Activated naive CD4-positive, alpha-beta T cell (primary cell): ENCODE measurements around the gene MLXIP.
"Not testable (repeated sequence)": the region's sequence is repeated elsewhere in the genome, so short reads cannot be mapped to it uniquely, and the experiment has no call there.

Experiments used
- DNase-seq, 4 experiments: peaks; one replicate each; lab custom pipeline; 2025; lab: John Stamatoyannopoulos, UW

Gene MLXIP

DNA sequence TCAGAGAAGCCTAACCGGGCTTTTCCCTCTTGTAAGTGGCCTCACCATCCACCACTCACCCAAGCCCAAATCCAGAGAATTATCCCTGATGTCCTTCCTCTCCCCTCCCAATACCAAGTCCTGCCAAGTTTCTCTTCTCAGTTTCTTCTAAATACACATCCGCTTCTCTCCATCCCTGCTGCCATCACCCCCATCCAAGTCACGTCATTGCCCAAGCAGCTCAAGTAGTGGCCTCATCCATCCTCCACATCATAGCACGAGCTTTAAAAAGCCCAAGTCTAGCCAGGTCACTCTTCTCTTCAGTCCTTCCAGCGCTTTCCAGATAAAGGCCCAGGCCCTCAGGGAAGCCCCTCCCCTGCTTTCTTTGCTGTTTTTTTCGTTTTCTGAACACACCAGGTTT lies 70.1 kb downstream of the MLXIP start:
- DNase-seq, result no peak

GRCh38 chr12:122150127-122150681 lies 71.6 kb downstream of the MLXIP start:
- no peak for DNase-seq

DNA sequence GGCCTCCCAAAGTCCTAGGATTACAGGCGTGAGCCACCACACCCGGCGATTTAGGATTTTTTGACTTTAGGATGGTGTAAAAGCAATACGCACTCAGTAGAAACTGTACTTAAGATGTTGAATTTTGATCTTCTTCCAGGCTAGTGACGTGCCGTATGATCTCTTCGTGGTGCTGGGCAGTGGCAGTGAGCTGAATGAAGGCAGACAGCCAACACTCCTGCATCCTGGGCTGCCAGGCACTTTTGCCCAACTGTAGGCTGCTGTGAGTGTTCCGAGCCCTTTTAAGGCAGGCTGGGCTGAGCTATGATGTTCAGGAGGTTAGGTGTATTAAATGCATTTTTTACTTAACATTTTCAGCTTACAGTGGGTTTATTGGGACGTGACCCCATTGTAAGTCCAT lies 74.2 kb downstream of the MLXIP start:
- DNase-seq, result no peak

DNA sequence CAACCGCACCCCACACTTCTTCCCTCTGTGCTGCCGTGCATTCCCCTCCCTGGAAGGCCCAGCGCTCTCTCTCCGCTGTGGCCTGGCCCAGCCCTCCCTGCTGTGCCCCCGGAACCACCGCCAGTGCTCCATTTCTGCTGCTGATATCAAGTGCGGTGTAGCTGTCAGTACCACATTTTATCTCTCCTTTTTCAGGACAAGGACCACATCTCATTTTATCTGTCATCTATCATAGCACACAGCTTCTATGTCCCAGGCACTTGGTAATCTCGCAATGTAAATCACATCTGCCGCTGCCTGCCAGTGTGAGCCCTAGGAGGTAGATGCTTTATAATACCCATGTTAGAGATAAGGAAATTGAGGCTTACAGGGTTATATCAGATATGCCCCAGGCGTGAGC lies 77.1 kb downstream of the MLXIP start:
- no peak for DNase-seq

- DNase-seq, result no peak
Observed at GRCh38 chr12:122158700-122159285, 80.2 kb downstream of the MLXIP start.

DNA sequence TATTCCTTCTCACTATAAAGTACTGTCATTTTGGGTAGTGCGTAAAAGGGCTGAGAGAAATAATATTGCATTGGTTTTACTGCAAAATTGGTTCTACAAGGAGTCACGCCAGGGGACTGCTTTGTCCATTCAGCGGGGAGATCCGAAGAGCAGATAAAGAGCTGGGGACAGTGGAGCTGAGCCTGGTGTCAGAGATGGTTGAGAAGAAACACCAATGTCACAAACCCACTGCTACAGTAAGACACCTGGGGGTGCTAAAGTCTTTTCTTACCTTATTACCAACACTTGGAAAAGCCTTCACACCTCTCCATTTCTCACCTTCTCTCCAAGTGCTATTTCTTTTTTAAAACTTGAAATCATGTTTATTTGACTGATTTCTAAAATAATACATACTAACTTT lies 81.3 kb downstream of the MLXIP start:
- DNase-seq, result no peak

- DNase-seq, result no peak
Observed at GRCh38 chr12:122160761-122161160, 82.2 kb downstream of the MLXIP start.

DNA sequence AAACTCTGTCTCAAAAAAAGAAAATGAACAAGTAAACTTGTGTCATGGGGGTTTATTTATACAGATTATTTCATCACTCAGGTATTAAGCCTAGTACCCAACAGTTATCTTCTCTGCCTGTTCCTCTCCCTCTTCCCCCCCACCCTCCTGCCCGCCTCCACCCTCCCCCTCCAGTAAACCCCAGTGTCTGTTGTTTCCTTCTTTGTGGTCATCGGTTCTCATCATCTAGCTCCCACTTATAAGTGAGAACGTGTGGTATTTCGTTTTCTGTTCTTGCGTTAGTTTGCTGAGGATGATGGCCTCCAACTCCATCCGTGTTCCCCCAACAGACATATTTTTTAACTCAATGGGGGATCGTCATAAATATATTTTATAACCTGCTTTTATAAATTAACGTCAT lies 83.1 kb downstream of the MLXIP start:
- DNase-seq, result no peak

- no peak for DNase-seq
Observed at GRCh38 chr12:122162976-122163375, 84.4 kb downstream of the MLXIP start.

DNA sequence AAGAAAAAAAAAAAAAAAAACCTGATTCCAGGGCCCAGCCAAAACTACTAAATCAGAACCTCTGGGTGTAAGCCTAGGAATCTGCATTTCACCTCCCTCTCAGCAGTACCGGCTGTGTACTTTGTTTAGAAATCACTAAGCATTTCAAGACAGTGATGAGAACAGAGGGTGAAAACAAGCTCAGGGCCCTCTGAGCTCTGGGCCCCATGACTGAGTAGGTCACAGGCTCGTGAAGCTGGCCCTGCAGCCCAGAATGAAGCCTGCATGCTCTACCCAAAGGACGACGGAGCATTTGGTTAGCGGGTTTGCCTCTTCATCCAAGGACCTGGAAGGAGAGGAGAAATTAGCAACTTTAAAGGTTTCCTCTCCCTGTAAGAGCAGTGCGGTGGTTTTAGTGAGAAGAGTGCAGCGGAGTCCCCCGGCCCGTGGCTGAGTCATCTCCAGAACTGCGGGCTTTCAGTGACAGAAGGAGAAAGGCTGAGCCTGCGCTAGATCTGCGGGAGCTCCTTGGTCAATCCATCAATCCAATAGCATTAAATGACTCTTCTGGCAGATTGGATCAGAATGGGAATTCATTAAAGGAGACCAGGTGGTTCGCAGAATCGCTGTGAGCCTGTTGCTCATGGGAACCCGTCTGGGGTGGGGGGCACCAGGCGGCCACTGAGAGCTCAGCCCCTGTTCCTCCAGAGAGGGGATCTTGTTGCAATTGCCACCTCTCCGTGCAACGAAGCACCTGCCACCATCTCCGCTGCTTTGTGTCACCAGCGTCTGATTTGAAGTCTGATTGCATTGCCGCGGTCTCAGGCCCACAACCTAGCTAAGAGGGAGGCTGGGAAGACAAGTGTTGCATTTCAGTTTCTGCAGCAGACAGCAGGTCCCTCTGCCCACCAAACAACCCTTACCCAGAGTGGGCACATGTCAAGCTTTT lies 88.1 kb downstream of the MLXIP start:
- no peak for DNase-seq

- no peak for DNase-seq
Observed at GRCh38 chr12:122167356-122167925, 88.9 kb downstream of the MLXIP start.

DNA sequence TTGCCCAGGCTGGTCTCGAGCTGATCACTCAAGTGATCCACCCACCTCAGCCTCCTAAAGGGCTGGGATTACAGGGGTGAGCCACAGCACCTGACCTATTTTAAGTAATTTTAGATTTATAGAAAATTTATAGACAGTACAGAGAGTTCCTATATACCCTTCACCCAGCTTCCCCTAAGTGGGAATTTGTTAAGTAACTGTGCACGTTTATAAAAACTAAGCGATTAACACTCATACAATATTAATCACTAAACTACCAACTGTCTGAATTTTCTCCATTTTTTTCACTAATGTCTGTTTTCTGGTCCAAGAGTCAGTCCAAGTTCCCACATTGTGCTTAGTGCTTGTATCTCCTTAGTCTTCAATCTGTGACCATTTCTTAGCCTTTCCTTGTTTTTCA lies 89.9 kb downstream of the MLXIP start:
- DNase-seq, result no peak

DNA sequence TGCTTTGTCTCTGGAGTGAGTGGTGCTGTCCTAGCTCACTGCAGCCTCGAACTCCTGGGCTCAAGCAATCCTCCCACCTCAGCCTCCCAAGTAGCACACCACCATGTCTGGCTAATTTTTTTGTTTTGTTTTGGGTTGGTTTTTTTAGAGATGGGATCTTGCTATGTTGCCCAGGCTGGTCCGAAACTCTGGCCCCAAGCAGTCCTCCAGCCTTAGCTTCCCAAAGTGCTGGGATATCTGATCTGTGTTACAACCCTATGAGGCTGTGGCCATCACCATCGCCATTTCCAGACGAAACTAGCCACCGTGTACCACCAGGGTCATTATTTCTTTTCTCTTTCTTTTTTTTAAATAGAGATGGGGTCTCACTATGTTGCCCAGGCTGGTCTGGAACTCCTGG lies 92.8 kb downstream of the MLXIP start:
- DNase-seq, result no peak

GRCh38 chr12:122172262-122172939 lies 93.8 kb downstream of the MLXIP start:
- no peak for DNase-seq

DNA sequence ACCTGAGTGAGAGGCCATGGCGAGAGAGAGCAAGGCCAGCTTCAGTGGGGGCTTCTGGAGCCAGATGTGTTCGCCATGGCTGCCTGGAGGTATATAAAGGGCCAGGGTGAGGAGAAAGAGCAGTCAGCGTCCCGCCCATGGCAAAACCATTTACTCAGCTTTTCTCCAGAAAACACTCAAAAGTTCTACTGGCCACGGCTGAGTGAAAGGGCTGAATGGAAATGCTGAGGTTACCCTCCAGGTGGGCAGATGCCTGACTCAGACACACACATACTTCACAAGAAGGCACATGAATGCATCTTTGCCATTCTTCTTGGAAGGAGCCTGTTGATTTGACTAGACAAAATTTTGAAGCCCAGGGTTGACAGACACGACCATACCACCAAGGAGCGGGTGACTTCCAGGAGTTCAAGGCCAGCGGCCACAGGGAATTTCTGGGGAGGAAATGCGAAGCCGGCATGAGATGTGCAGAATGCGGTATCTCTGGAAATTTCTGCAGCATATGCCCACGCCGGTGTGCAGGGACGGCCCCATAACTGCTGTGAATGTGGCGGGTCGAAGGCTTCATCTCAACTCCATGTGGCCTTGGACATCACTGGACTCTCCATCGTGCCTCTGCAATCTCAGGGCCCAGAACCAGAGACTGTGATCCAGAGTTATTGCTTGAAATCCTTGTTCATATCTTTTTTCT lies 95.7 kb downstream of the MLXIP start, which contains the start of gene IL31:
TSS of gene IL31 (minus strand) at position 67 of the 691 bp plus-strand sequence. CDS start at position 18, 49 bp downstream.
- no peak for DNase-seq

- DNase-seq, result not testable (repeated sequence)
Observed at GRCh38 chr12:122176473-122176872, 97.9 kb downstream of the MLXIP start.

DNA sequence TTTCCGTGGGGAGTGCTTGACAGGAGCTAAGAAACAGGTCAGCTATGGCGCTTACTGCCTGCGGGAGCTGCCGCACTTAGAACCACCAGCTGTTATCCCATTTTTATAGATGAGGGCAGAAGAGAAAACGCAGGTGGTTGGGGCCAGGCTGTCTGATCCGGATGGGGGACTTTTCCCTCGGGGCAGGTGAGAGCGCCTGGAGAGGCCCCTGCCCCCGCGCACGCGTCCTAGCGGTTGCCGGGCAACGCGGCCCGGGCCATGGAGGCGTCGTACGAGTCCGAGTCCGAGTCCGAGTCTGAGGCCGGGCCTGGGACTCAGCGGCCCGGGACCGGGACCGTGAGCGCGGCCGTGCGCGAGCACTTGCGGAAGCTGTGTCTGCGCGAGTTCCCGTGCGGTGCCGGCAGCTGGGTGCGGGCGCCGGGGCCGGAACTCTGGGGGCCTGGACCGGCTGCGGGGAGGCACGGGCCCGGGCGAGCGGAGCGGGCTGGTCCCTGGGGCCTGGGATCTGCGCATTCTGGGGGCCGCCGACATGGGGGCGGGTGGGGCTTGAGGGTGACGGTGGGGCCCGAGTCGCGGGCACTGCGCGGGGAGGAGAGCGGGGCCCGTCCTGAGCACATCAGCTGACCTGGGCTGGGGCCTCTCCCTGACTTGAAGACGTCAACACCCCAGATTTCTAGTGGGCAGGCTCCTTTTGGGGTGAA lies 104.5 kb downstream of the MLXIP start, which contains the start of gene LRRC43:
TSS of gene LRRC43 (plus strand) at position 237 of the 701 bp plus-strand sequence. CDS start at position 259, 22 bp downstream.
- peak in 2 of 4 experiments; percentile 16 to 33 for DNase-seq

DNA sequence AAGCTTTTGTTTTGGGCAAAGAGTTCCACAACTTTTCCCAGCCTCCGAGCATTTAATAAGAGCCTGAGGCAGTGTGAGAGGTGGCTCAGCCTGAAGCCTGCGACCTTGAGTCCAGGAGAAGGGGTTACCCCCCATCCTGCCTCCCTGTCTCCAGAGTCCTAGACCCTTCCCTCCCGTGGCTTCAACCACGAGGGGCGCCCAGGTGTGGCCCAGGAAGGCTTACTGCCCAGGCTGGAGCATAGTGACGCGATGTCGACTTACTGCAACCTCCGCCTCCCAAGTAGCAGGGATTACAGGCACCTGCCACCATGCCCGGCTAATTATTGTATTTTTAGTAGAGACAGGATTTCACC lies 105.0 kb downstream of the MLXIP start:
- no peak for DNase-seq

- DNase-seq, result no peak
Observed at GRCh38 chr12:122184517-122184916, 106.0 kb downstream of the MLXIP start.

DNA sequence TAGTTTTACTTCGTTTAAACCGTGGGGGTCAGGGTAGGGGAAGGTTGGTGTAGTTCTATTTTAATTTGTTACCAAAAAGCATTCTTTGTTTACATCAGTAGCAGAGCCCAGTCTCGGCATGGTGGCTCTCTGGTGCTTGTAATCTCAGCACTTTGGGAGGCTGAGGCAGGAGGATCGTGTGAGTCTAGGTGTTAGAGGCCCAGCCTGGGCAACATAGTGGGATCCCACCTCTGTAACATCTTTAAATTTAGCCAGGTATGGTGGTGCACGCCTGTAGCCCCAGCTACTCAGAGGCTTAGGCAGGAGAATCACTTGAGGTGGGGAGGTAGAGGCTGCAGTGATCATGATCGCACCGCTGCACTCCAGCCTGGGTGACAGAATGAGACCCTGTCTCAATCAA lies 106.5 kb downstream of the MLXIP start:
- DNase-seq, result no peak
